Testis (tissue), 2 donors: ENCODE data around the gene ESX1.

ENCODE experiments used
- POLR2A ChIP-seq: fragments of 450-650 bp; IDR thresholded peaks from one replicate; pipeline ENCODE4 v1.6.1; 2017; ENCODE audit warnings: antibody characterized with exemption, mild to moderate bottlenecking, moderate library complexity
- TF ChIP-seq, protein P1 (sequence below), 3 experiments: fragments of 450-650 bp in 2 of 3; fragments of 200-600 bp in 1 of 3; sonication (generic) in 1 of 3; IDR thresholded peaks; one replicate each; pipeline ENCODE4 v1.5.1; 2016 to 2019; ENCODE audit warnings: antibody characterized with exemption in 3 of 3, mild to moderate bottlenecking in 2 of 3, moderate library complexity in 1 of 3

DNA sequence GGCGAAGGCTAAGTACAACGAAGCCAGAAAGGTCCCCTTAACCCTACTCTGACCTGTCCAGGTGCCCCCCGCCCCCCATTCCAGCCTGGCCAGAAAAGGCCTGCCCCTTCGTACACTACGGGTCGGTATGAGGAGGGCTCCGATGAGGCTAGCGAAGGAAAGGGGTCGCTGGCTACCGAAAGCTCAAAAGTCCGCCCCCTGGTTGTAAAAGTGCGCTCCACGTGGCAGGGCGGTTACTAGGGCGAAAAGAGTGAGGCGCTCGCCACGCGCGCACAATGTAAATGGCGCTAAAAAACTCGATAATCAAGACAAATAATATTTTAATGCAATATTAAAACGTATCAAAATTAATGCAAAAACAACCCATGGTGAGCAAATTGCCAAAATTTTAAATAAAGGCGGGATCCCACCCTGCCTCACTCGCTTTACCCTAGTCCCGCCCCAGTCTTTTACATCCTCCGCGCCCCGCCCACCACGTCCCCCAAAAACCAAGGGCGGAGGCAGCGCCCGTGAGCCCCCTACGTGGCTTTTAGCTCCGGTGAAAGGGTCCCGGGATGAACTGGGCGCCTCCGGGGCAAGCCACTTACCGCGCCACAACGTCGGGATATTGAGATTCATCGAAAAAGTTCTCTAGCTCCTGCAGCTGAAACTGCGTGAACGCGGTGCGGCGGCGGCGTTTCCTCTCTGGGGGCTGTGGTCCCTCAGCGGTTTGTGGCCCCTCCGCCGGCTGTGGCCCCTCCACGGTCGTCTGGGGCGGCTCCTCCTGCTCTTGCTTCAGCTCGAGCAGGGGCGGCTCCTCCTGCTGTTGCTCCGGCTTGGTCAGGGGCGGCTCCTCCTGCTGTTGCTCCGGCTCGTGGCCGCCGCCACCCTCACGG is 929 bp downstream of the ESX1 start:
- TF ChIP-seq, protein P1, sequence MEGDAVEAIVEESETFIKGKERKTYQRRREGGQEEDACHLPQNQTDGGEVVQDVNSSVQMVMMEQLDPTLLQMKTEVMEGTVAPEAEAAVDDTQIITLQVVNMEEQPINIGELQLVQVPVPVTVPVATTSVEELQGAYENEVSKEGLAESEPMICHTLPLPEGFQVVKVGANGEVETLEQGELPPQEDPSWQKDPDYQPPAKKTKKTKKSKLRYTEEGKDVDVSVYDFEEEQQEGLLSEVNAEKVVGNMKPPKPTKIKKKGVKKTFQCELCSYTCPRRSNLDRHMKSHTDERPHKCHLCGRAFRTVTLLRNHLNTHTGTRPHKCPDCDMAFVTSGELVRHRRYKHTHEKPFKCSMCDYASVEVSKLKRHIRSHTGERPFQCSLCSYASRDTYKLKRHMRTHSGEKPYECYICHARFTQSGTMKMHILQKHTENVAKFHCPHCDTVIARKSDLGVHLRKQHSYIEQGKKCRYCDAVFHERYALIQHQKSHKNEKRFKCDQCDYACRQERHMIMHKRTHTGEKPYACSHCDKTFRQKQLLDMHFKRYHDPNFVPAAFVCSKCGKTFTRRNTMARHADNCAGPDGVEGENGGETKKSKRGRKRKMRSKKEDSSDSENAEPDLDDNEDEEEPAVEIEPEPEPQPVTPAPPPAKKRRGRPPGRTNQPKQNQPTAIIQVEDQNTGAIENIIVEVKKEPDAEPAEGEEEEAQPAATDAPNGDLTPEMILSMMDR (IDR thresholded peaks at IDR 0.05), result no peak
- TF ChIP-seq POLR2A, result no peak
